ENCODE results near the gene TAF6L.

The TAF6L gene

GRCh38 chr11:62770778-62771143 lies 435 bp upstream of the TAF6L start:
- H2AK5ac ChIP-seq (ENCODE audit: low read length) = peak overlapping the region; percentile 49
- H3K14ac ChIP-seq (ENCODE audit: low read length) = peak overlapping the region; percentile 66
- H3K4me1 ChIP-seq (ENCODE audit: control insufficient read depth in 1 of 2, insufficient read depth in 2 of 2, low read length in 2 of 2) = peaks cover 3 to 6% of the 10 kb centered on the region in 2 experiments
- H4K91ac ChIP-seq (ENCODE audit: low read depth, low read length) = peak overlapping the region; percentile 63
- H2BK5ac ChIP-seq (ENCODE audit: low read depth, low read length, poor library complexity) = peak overlapping the region; percentile 54
- peak overlapping the region; percentile 25 for H2BK120ac ChIP-seq (ENCODE audit: insufficient read depth, low read length, poor library complexity)
- peak overlapping the region; percentile 6 for H3K9ac ChIP-seq (ENCODE audit: low read length)
- H3K4me2 ChIP-seq (ENCODE audit: low read length) = peak overlapping the region; percentile 63
- no CpG with 5 or more reads among the region's 18 CpGs for WGBS (ENCODE audit: extremely low coverage, insufficient coverage, insufficient read length)
- peaks cover 13 to 22% of the 10 kb centered on the region in 2 experiments for H3K36me3 ChIP-seq (ENCODE audit: control insufficient read depth in 1 of 2, insufficient read depth in 2 of 2, low read length in 2 of 2)
- H3K18ac ChIP-seq (ENCODE audit: low read length) = peak overlapping the region; percentile 67
- H2AFZ ChIP-seq (ENCODE audit: insufficient read depth, low read length, poor library complexity) = peak overlapping the region; percentile 80
- H3K23ac ChIP-seq (ENCODE audit: low read length) = no peak overlapping the region
- peak overlapping the region; percentile 95 for H4K8ac ChIP-seq (ENCODE audit: low read depth, low read length)
- H3K4ac ChIP-seq (ENCODE audit: low read depth, low read length) = peak overlapping the region; percentile 43
- peak overlapping the region; percentile 25 for H3K4me3 ChIP-seq (ENCODE audit: low read depth, low read length)
- H3K79me2 ChIP-seq (ENCODE audit: control insufficient read depth, insufficient read depth, low read length, poor library complexity) = no peaks in the 10 kb centered on the region
- no peak for DNase-seq
- H2BK12ac ChIP-seq (ENCODE audit: low read length) = no peak overlapping the region
- peak overlapping the region; percentile 95 for H4K12ac ChIP-seq (ENCODE audit: low read depth, low read length)
- H3K27me3 ChIP-seq (ENCODE audit: insufficient read depth, low read length) = no peaks in the 10 kb centered on the region
- H3K27ac ChIP-seq (ENCODE audit: low read depth, low read length) = peak overlapping the region; percentile 41
- H3K79me1 ChIP-seq (ENCODE audit: low read length) = peaks cover 11% of the 10 kb centered on the region
- H3K9me3 ChIP-seq (ENCODE audit: insufficient read depth, low read depth, low read length) = no peaks in the 10 kb centered on the region

GRCh38 chr11:62774407-62774806 lies 3.2 kb downstream of the TAF6L start:
- Histone ChIP-seq H2AK5ac (ENCODE audit: low read length) (no peak overlapping the region), H3K4me1 (ENCODE audit: control insufficient read depth in 1 of 2, insufficient read depth in 2 of 2, low read length in 2 of 2) (peaks cover 3 to 6% of the 10 kb centered on the region in 2 experiments), H3K9me3 (ENCODE audit: insufficient read depth, low read depth, low read length) (no peaks in the 10 kb centered on the region), H3K36me3 (ENCODE audit: control insufficient read depth in 1 of 2, insufficient read depth in 2 of 2, low read length in 2 of 2) (peaks cover 36 to 39% of the 10 kb centered on the region in 2 experiments), H2AFZ (ENCODE audit: insufficient read depth, low read length, poor library complexity) (no peak overlapping the region), H3K27me3 (ENCODE audit: insufficient read depth, low read length) (no peaks in the 10 kb centered on the region), H2BK5ac (ENCODE audit: low read depth, low read length, poor library complexity) (no peak overlapping the region), H3K27ac (ENCODE audit: low read depth, low read length) (no peak overlapping the region), H4K12ac (ENCODE audit: low read depth, low read length) (no peak overlapping the region), H4K91ac (ENCODE audit: low read depth, low read length) (no peak overlapping the region), H4K8ac (ENCODE audit: low read depth, low read length) (no peak overlapping the region), H2BK120ac (ENCODE audit: insufficient read depth, low read length, poor library complexity) (no peak overlapping the region), H3K4ac (ENCODE audit: low read depth, low read length) (no peak overlapping the region), H3K23ac (ENCODE audit: low read length) (no peak overlapping the region), H3K4me2 (ENCODE audit: low read length) (no peak overlapping the region), H3K79me2 (ENCODE audit: control insufficient read depth, insufficient read depth, low read length, poor library complexity) (no peaks in the 10 kb centered on the region), H3K9ac (ENCODE audit: low read length) (no peak overlapping the region), H2BK12ac (ENCODE audit: low read length) (no peak overlapping the region), H3K4me3 (ENCODE audit: low read depth, low read length) (no peak overlapping the region), H3K14ac (ENCODE audit: low read length) (no peak overlapping the region), H3K79me1 (ENCODE audit: low read length) (peaks cover 11% of the 10 kb centered on the region), H3K18ac (ENCODE audit: low read length) (no peak overlapping the region)
- WGBS (ENCODE audit: extremely low coverage, insufficient coverage, insufficient read length) = no CpG with 5 or more reads among the region's 6 CpGs
- no peak for DNase-seq

DNA sequence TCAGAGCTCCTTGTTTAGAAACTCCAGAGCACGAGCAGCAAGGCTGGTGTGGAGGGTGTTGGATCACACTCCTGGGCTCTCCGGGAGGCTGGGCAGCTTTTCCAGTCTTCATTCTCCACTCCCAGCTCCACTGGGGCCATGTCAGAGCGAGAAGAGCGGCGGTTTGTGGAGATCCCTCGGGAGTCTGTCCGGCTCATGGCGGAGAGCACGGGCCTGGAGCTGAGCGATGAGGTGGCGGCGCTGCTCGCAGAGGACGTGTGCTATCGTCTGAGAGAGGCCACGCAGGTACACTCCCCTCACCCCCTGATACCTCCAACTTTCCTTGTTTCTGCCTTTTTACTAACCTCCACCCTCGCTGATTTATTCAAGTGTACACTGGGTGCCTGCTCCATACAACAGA lies 4.5 kb downstream of the TAF6L start:
- no peak overlapping the region for H3K9ac ChIP-seq (ENCODE audit: low read length)
- no peak overlapping the region for H4K91ac ChIP-seq (ENCODE audit: low read depth, low read length)
- no peak overlapping the region for H3K4me2 ChIP-seq (ENCODE audit: low read length)
- peaks cover 2 to 4% of the 10 kb centered on the region in 2 experiments for H3K4me1 ChIP-seq (ENCODE audit: control insufficient read depth in 1 of 2, insufficient read depth in 2 of 2, low read length in 2 of 2)
- H3K14ac ChIP-seq (ENCODE audit: low read length) = no peak overlapping the region
- no peaks in the 10 kb centered on the region for H3K9me3 ChIP-seq (ENCODE audit: insufficient read depth, low read depth, low read length)
- H3K4me3 ChIP-seq (ENCODE audit: low read depth, low read length) = no peak overlapping the region
- H3K4ac ChIP-seq (ENCODE audit: low read depth, low read length) = no peak overlapping the region
- H2AFZ ChIP-seq (ENCODE audit: insufficient read depth, low read length, poor library complexity) = no peak overlapping the region
- H2BK5ac ChIP-seq (ENCODE audit: low read depth, low read length, poor library complexity) = no peak overlapping the region
- no peaks in the 10 kb centered on the region for H3K79me2 ChIP-seq (ENCODE audit: control insufficient read depth, insufficient read depth, low read length, poor library complexity)
- no peak overlapping the region for H2BK120ac ChIP-seq (ENCODE audit: insufficient read depth, low read length, poor library complexity)
- H2BK12ac ChIP-seq (ENCODE audit: low read length) = no peak overlapping the region
- H3K27me3 ChIP-seq (ENCODE audit: insufficient read depth, low read length) = no peaks in the 10 kb centered on the region
- H3K27ac ChIP-seq (ENCODE audit: low read depth, low read length) = no peak overlapping the region
- no peak overlapping the region for H2AK5ac ChIP-seq (ENCODE audit: low read length)
- peaks cover 9% of the 10 kb centered on the region for H3K79me1 ChIP-seq (ENCODE audit: low read length)
- no peak overlapping the region for H3K23ac ChIP-seq (ENCODE audit: low read length)
- WGBS (ENCODE audit: extremely low coverage, insufficient coverage, insufficient read length) = no CpG with 5 or more reads among the region's 17 CpGs
- no peak overlapping the region for H4K12ac ChIP-seq (ENCODE audit: low read depth, low read length)
- DNase-seq = no peak
- H3K36me3 ChIP-seq (ENCODE audit: control insufficient read depth in 1 of 2, insufficient read depth in 2 of 2, low read length in 2 of 2) = peaks cover 41 to 42% of the 10 kb centered on the region in 2 experiments
- H3K18ac ChIP-seq (ENCODE audit: low read length) = no peak overlapping the region
- no peak overlapping the region for H4K8ac ChIP-seq (ENCODE audit: low read depth, low read length)

- WGBS (ENCODE audit: extremely low coverage, insufficient coverage, insufficient read length) = no CpG with 5 or more reads among the region's 2 CpGs
- H3K9me3 ChIP-seq (ENCODE audit: insufficient read depth, low read depth, low read length) = peaks cover 2% of the 10 kb centered on the region
Observed at GRCh38 chr11:62777389-62777788, 6.2 kb downstream of the TAF6L start.

More at GRCh38 chr11:62777389-62777788, 6.2 kb downstream of the TAF6L start:
- Histone ChIP-seq H3K36me3 (ENCODE audit: control insufficient read depth in 1 of 2, insufficient read depth in 2 of 2, low read length in 2 of 2) (peaks cover 48 to 49% of the 10 kb centered on the region in 2 experiments), H2BK120ac (ENCODE audit: insufficient read depth, low read length, poor library complexity) (no peak overlapping the region), H3K79me1 (ENCODE audit: low read length) (no peaks in the 10 kb centered on the region), H3K27me3 (ENCODE audit: insufficient read depth, low read length) (no peaks in the 10 kb centered on the region), H3K27ac (ENCODE audit: low read depth, low read length) (no peak overlapping the region), H3K9ac (ENCODE audit: low read length) (no peak overlapping the region), H2AFZ (ENCODE audit: insufficient read depth, low read length, poor library complexity) (no peak overlapping the region), H4K12ac (ENCODE audit: low read depth, low read length) (no peak overlapping the region), H3K23ac (ENCODE audit: low read length) (no peak overlapping the region), H3K4me1 (ENCODE audit: control insufficient read depth in 1 of 2, insufficient read depth in 2 of 2, low read length in 2 of 2) (no peaks in the 10 kb centered on the region), H3K4me2 (ENCODE audit: low read length) (no peak overlapping the region), H3K4me3 (ENCODE audit: low read depth, low read length) (no peak overlapping the region), H2AK5ac (ENCODE audit: low read length) (no peak overlapping the region), H2BK12ac (ENCODE audit: low read length) (no peak overlapping the region), H4K8ac (ENCODE audit: low read depth, low read length) (no peak overlapping the region), H3K14ac (ENCODE audit: low read length) (no peak overlapping the region), H3K18ac (ENCODE audit: low read length) (no peak overlapping the region), H3K4ac (ENCODE audit: low read depth, low read length) (no peak overlapping the region), H4K91ac (ENCODE audit: low read depth, low read length) (no peak overlapping the region), H3K79me2 (ENCODE audit: control insufficient read depth, insufficient read depth, low read length, poor library complexity) (no peaks in the 10 kb centered on the region), H2BK5ac (ENCODE audit: low read depth, low read length, poor library complexity) (no peak overlapping the region)
- no peak for DNase-seq
